Liver (tissue), 9 donors: ENCODE data around the gene SLIT3. TPM values are rescaled to one million over a fixed set of nuclear protein-coding genes. Genes with fewer than 3 reads are reported as not detected.

Experiments used
- DNase-seq: peaks from one replicate; pipeline ENCODE4 v3.0.0-alpha.2; 2017; ENCODE audit warnings: low spot score
- H3K27ac ChIP-seq, 2 donors: one replicate each; pipeline ENCODE4 v1.7.0; 2013; ENCODE audit warnings: inconsistent platforms in 2 of 2, low read length in 2 of 2, control low read depth in 1 of 2, low read depth in 1 of 2, mild to moderate bottlenecking in 1 of 2
- H3K27me3 ChIP-seq, 4 donors: one replicate each; pipeline versions ENCODE4 v1.6.1 to v1.7.0; 2013; ENCODE audit warnings: low read length in 3 of 4, inconsistent platforms in 1 of 4, mild to moderate bottlenecking in 1 of 4, moderate library complexity in 1 of 4; ENCODE audit not compliant: control insufficient read depth in 4 of 4, insufficient read depth in 4 of 4
- H3K36me3 ChIP-seq, 4 donors: one replicate each; pipeline versions ENCODE4 v1.6.1 to v1.7.0; 2013; ENCODE audit warnings: low read length in 3 of 4, mild to moderate bottlenecking in 3 of 4, low read depth in 1 of 4, moderate library complexity in 1 of 4; ENCODE audit not compliant: control insufficient read depth in 4 of 4, insufficient read depth in 3 of 4
- H3K4me1 ChIP-seq, 4 donors: one replicate each; pipeline versions ENCODE4 v1.6.1 to v1.7.0; 2013; ENCODE audit warnings: low read length in 3 of 4, mild to moderate bottlenecking in 3 of 4, moderate library complexity in 1 of 4; ENCODE audit not compliant: control insufficient read depth in 4 of 4, insufficient read depth in 4 of 4
- H3K4me3 ChIP-seq, 3 donors: one replicate each; pipeline versions ENCODE4 v1.6.1 to v1.7.0; 2013; ENCODE audit warnings: low read length in 3 of 3, control low read depth in 1 of 3, low read depth in 1 of 3, mild to moderate bottlenecking in 1 of 3
- H3K9ac ChIP-seq, 2 donors: one replicate each; pipeline ENCODE4 v1.7.0; 2013; ENCODE audit warnings: low read length in 2 of 2, mild to moderate bottlenecking in 2 of 2, moderate library complexity in 2 of 2, control low read depth in 1 of 2, low read depth in 1 of 2
- H3K9me3 ChIP-seq, 4 donors: one replicate each; pipeline versions ENCODE4 v1.6.1 to v1.7.0; 2013; ENCODE audit warnings: low read length in 3 of 4; ENCODE audit not compliant: control insufficient read depth in 4 of 4
- ATF3 ChIP-seq: IDR thresholded peaks from 2 replicates; pipeline ENCODE4 v1.6.1; 2016; ENCODE audit warnings: antibody characterized with exemption
- FOXA1 ChIP-seq: IDR thresholded peaks from 2 replicates; pipeline ENCODE4 v1.6.1; 2016; ENCODE audit warnings: antibody characterized with exemption
- FOXA2 ChIP-seq: IDR thresholded peaks from 2 replicates; pipeline ENCODE4 v1.6.1; 2016; ENCODE audit warnings: antibody characterized with exemption
- GABPA ChIP-seq, 2 donors: IDR thresholded peaks in 1 of 2; conservative IDR thresholded peaks in 1 of 2; 2 replicates each; pipeline ENCODE4 v1.6.1; 2016; ENCODE audit warnings: antibody characterized with exemption in 2 of 2, mild to moderate bottlenecking in 1 of 2, moderate library complexity in 1 of 2
- HNF4A ChIP-seq, 2 donors: conservative IDR thresholded peaks; 2 replicates each; pipeline ENCODE4 v1.6.1; 2016; ENCODE audit warnings: antibody characterized with exemption in 2 of 2, mild to moderate bottlenecking in 2 of 2
- HNF4G ChIP-seq: IDR thresholded peaks from 2 replicates; pipeline ENCODE4 v1.6.1; 2016; ENCODE audit warnings: antibody characterized with exemption
- JUND ChIP-seq, 2 donors: IDR thresholded peaks; 2 replicates each; pipeline ENCODE4 v1.6.1; 2016; ENCODE audit warnings: antibody characterized with exemption in 2 of 2
- MAX ChIP-seq: IDR thresholded peaks from 2 replicates; pipeline ENCODE4 v1.6.1; 2016; ENCODE audit warnings: antibody characterized with exemption
- NR2F2 ChIP-seq: IDR thresholded peaks from 2 replicates; pipeline ENCODE4 v1.6.1; 2016; ENCODE audit warnings: antibody characterized with exemption
- REST ChIP-seq: IDR thresholded peaks from 2 replicates; pipeline ENCODE4 v1.6.1; 2016; ENCODE audit warnings: antibody characterized with exemption, mild to moderate bottlenecking
- RXRA ChIP-seq, 2 donors: IDR thresholded peaks; 2 replicates each; pipeline ENCODE4 v1.6.1; 2017 to 2018; ENCODE audit warnings: antibody characterized with exemption in 2 of 2, mild to moderate bottlenecking in 1 of 2
- SP1 ChIP-seq: IDR thresholded peaks from 2 replicates; pipeline ENCODE4 v1.6.1; 2018; ENCODE audit warnings: antibody characterized with exemption, mild to moderate bottlenecking
- TAF1 ChIP-seq: conservative IDR thresholded peaks from 2 replicates; pipeline ENCODE4 v1.6.1; 2016; ENCODE audit warnings: antibody characterized with exemption, mild to moderate bottlenecking
- YY1 ChIP-seq: IDR thresholded peaks from 2 replicates; pipeline ENCODE4 v1.6.1; 2016; ENCODE audit warnings: antibody characterized with exemption, mild to moderate bottlenecking
- ZBTB33 ChIP-seq: IDR thresholded peaks from 2 replicates; pipeline ENCODE4 v1.6.1; 2016; ENCODE audit warnings: antibody characterized with exemption
- WGBS: extraction: QIAGEN DNeasy Blood & Tissue Kit; methylation state at CpG from one replicate; pipeline ENCODE4 v1.1.7; 2013; 5-methylcytosine and 5-hydroxymethylcytosine counted together
- polyA plus RNA-seq, 2 donors: library from polyadenylated mRNA; stranded (reverse) in 1 of 2; unstranded in 1 of 2; fragments of 200-250 nt in 1 of 2; fragments of >200 nt in 1 of 2; fragmentation: Nextera tagmentation in 1 of 2; extraction: Ambion mirVana in 1 of 2; gene quantifications; one replicate each; pipeline versions ENCODE4 v1.2.1 to v1.2.3, GENCODE V29; 2013 to 2015
- total RNA-seq, 2 donors: library from RNA; depleted of rRNA; stranded (reverse); fragments of >200 nt; gene quantifications; one replicate each; pipeline ENCODE4 v1.2.3, GENCODE V29; 2014
- donor health status: healthy.
- donor health status: healthy.
- donor health status: healthy.
- donor health status: healthy.
- donor health status: healthy.

The SLIT3 gene
- total and polyA plus RNA-seq, 4 donors, result 0.61 to 1.3 (median 0.91) TPM

GRCh38 chr5:168916852-168917251 lies 384.1 kb downstream of the SLIT3 start:
- Histone ChIP-seq H3K27ac (peak overlapping the region in 1 of 2 donors; percentile 10), H3K27me3 (peaks cover 0 to 9% (median 1%) of the 10 kb centered on the region in 4 donors), H3K36me3 (no peaks in the 10 kb centered on the region), H3K9me3 (no peaks in the 10 kb centered on the region), H3K9ac (no peak overlapping the region), H3K4me1 (no peaks in the 10 kb centered on the region), H3K4me3 (no peak overlapping the region)
- no peak for DNase-seq
- TF ChIP-seq FOXA1 (no peak), REST (no peak), ZBTB33 (no peak), SP1 (no peak), HNF4G (no peak), NR2F2 (no peak), ATF3 (no peak), FOXA2 (no peak), YY1 (no peak), TAF1 (no peak)
- 58% methylated on average over 6 of the region's 6 CpGs for WGBS

GRCh38 chr5:168916266-168916665 lies 384.7 kb downstream of the SLIT3 start:
- Histone ChIP-seq H3K4me1 (no peaks in the 10 kb centered on the region), H3K4me3 (no peak overlapping the region), H3K27me3 (peaks cover 0 to 9% (median 4%) of the 10 kb centered on the region in 4 donors), H3K36me3 (no peaks in the 10 kb centered on the region), H3K9ac (no peak overlapping the region), H3K9me3 (no peaks in the 10 kb centered on the region), H3K27ac (no peak overlapping the region)
- no peak for DNase-seq
- 36% methylated on average over 5 of the region's 5 CpGs for WGBS
- TF ChIP-seq NR2F2 (peak; percentile 30), SP1 (peak; percentile 50), FOXA1 (no peak), RXRA (IDR thresholded peaks at IDR 0.05) (peak; percentile 56 to 62)

- Histone ChIP-seq H3K9ac (no peak overlapping the region), H3K27me3 (peaks cover 0 to 8% (median 0%) of the 10 kb centered on the region in 4 donors), H3K4me3 (no peak overlapping the region), H3K36me3 (no peaks in the 10 kb centered on the region), H3K27ac (no peak overlapping the region), H3K9me3 (no peaks in the 10 kb centered on the region), H3K4me1 (no peaks in the 10 kb centered on the region)
- no peak for TF ChIP-seq GABPA (IDR thresholded peaks at IDR 0.05 in 1 of 2, conservative IDR thresholded peaks at IDR 0.05 in 1 of 2)
- TF ChIP-seq ATF3, result no peak
- TF ChIP-seq FOXA1, result no peak
- no peak for TF ChIP-seq HNF4A (conservative IDR thresholded peaks at IDR 0.05)
- no peak for TF ChIP-seq JUND (IDR thresholded peaks at IDR 0.05)
- TF ChIP-seq HNF4G, result no peak
- TF ChIP-seq TAF1, result no peak
- TF ChIP-seq ZBTB33, result no peak
- TF ChIP-seq MAX, result no peak
- TF ChIP-seq FOXA2, result no peak
- no peak for DNase-seq
- 68% methylated on average over 5 of the region's 5 CpGs for WGBS
These were observed 386.4 kb downstream of the SLIT3 start for GRCh38 chr5:168914491-168914890.
